Hair follicular keratinocyte (primary cell): ENCODE results near the gene ZC3H8. TPM values are rescaled to one million over a fixed set of nuclear protein-coding genes. Genes with fewer than 3 reads are reported as not detected.

Experiments
- total RNA-seq: library from RNA; depleted of rRNA; stranded (reverse); fragments of >200 nt; gene quantifications from 2 replicates; pipeline ENCODE4 v1.2.3, GENCODE V29; 2015

Gene ZC3H8
- total RNA-seq = 7.6 and 8.3 TPM in 2 replicates

GRCh38 chr2:112254466-112255240, at the start of gene ZC3H8:
Gene ZC3H8, minus strand, starts transcription at chr2:112255042. Its CDS starts 61 bp downstream, at chr2:112254981.

GRCh38 chr2:112275311-112275886, 20.6 kb upstream of the ZC3H8 start, which contains the start of gene ZC3H6:
Gene ZC3H6, plus strand, starts transcription at chr2:112275597. Its CDS starts 398 bp downstream, at chr2:112275995.

Other genes with a start within 250 kb of the ZC3H8 start
- gene TMEM87B, start 199.8 kb downstream of the ZC3H8 start, total RNA-seq = 15.1 and 21.6 TPM in 2 replicates
- gene FBLN7, start 116.7 kb downstream of the ZC3H8 start, total RNA-seq = 0.23 TPM in 1 of 2 replicates, not detected in the other
- gene ZC3H6, start 20.6 kb upstream of the ZC3H8 start, total RNA-seq = 1.1 and 2.4 TPM in 2 replicates
- gene RGPD8, start 178.6 kb upstream of the ZC3H8 start, total RNA-seq = 3.2 and 3.6 TPM in 2 replicates
- 35.7 and 38.7 TPM in 2 replicates for gene TTL, start 227.1 kb upstream of the ZC3H8 start, total RNA-seq